Measurements from ENCODE around the gene SLC8B1.

Gene SLC8B1

DNA sequence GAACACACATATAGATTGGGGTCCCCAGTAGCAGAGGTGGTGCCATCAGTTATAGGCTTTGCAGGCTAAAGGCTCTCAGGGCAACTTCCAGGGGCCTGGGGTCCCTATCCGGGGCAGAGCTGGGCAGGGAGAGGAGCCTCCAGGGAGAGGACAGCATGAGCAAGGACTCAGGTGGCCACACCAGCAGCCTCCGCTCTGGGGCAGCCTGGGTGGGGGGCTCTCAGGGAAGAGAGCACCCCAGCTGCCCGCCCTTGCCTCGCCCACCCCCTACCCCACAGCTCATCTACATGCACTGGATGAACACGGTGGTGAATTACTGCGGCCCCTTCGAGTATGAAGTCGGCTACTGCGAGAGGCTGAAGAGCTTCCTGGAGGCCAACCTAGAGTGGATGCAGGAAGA lies 37.5 kb upstream of the SLC8B1 start:
- no peak overlapping the region for H3K27ac ChIP-seq

DNA sequence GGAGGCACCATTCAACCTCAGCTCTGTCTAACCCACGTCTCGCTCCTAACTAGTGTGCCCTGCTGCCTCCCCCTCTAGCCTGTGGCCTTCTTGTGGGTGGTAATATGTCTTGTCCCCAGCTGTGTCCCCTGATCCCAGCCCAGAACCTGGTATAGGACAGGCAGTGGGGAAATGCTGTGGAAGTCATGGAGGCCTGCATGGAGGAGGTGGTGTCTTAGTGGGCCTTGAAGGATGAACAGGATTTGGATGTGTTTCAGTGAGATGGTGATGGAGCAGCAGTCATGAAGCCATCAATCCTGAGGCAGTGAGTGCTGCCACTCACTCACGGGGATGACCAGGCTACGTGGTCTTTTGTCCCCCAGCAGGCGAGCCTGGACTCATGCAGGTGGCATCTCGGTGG lies 36.9 kb upstream of the SLC8B1 start:
- H3K27ac ChIP-seq: no peak overlapping the region
- TF ChIP-seq ZFX (IDR thresholded peaks at IDR 0.05; ENCODE audit: borderline replicate concordance): no peak
- TF ChIP-seq, protein P1, sequence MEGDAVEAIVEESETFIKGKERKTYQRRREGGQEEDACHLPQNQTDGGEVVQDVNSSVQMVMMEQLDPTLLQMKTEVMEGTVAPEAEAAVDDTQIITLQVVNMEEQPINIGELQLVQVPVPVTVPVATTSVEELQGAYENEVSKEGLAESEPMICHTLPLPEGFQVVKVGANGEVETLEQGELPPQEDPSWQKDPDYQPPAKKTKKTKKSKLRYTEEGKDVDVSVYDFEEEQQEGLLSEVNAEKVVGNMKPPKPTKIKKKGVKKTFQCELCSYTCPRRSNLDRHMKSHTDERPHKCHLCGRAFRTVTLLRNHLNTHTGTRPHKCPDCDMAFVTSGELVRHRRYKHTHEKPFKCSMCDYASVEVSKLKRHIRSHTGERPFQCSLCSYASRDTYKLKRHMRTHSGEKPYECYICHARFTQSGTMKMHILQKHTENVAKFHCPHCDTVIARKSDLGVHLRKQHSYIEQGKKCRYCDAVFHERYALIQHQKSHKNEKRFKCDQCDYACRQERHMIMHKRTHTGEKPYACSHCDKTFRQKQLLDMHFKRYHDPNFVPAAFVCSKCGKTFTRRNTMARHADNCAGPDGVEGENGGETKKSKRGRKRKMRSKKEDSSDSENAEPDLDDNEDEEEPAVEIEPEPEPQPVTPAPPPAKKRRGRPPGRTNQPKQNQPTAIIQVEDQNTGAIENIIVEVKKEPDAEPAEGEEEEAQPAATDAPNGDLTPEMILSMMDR (IDR thresholded peaks at IDR 0.05): no peak

More for the DNA sequence above, 37.5 kb upstream of the SLC8B1 start:
- TF ChIP-seq, protein P1 (IDR thresholded peaks at IDR 0.05): no peak
- no peak for TF ChIP-seq ZFX (IDR thresholded peaks at IDR 0.05; ENCODE audit: borderline replicate concordance)

DNA sequence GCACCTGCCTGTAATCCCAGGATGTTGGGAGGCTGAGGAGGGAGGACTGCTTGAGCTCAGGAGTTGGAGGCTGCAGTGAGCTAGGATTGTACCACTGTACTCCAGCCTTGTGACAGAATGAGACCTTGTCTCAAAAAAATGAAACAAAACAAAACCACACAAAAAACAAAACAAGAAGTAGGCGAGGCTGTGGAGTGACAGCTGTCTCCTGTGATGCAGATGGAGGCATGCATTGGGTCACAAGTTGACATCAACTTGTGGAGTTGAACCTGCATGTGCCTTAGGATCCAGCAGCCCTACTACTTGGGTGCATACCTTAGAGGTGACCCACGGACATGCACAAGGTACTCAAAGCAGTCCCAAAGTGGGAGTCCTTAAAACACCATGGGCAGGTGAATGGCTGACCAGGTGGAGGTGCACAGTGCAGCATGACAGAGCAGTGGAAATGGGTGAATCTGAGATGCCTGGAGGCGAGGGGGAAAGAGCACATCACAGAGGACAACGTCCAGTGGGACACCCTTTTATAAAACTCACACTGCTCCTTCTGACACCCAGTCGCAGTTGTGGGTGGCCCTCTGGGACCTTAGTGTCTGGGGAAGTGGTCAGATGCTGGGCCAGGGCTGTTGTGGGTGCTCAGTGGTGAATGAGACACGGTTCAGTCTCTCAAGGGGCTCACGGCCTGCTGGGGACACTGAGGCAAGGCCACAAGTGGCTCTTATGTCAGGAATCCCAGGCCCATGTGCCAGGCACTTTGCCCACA lies 36.2 kb upstream of the SLC8B1 start:
- no peak for TF ChIP-seq ZFX (IDR thresholded peaks at IDR 0.05; ENCODE audit: borderline replicate concordance)
- TF ChIP-seq, protein P1 (IDR thresholded peaks at IDR 0.05): no peak
- H3K27ac ChIP-seq: no peak overlapping the region

DNA sequence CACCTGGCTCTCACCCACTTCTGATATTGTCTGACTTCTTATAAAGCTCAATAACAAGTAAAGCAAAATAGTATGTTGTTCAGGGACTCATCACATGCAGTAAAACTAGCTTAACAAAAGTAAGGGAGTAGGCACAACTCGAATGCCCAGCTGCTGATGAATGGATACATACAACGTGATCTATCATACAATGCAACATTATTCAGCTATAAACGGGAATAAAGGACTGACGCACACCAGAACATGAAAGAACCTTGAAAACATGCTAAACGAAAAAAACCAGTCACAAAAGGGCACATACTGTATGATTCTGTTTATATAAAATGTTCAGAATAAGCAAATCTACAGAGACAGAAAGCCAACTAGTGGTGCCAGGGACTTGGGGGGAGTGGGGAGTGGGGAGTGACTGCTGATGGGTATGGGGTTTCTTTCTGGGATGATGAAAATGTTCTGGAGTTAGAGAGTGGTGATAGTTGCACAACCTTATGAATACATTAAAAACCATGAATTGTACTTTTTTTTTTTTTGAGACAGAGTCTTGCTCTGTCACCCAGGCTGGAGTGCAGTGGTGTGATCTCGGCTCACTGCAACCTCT lies 34.6 kb upstream of the SLC8B1 start:
- no peak overlapping the region for H3K27ac ChIP-seq
- TF ChIP-seq ZFX (IDR thresholded peaks at IDR 0.05; ENCODE audit: borderline replicate concordance): no peak
- TF ChIP-seq, protein P1 (IDR thresholded peaks at IDR 0.05): no peak

DNA sequence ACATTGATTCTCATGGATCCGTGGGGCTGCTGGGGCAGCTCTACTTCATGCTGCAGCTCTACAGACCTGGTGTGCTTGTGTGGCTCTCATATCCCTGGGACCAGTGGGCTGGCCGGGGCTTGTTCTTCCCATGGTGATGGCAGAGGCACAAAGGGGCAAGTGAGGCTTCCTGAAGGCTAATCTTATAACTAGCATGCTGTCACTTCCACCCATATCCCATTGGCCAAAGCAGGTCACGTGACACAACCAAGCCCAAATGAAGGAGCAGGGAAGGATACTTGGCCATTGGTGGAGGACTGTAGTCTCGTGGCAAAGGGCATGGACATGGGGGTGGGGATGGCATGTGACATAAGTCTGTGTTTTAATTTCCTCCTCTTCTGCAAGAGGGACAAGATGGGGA lies 33.4 kb upstream of the SLC8B1 start:
- no peak for TF ChIP-seq ZFX (IDR thresholded peaks at IDR 0.05; ENCODE audit: borderline replicate concordance)
- TF ChIP-seq, protein P1 (IDR thresholded peaks at IDR 0.05): no peak
- no peak overlapping the region for H3K27ac ChIP-seq

DNA sequence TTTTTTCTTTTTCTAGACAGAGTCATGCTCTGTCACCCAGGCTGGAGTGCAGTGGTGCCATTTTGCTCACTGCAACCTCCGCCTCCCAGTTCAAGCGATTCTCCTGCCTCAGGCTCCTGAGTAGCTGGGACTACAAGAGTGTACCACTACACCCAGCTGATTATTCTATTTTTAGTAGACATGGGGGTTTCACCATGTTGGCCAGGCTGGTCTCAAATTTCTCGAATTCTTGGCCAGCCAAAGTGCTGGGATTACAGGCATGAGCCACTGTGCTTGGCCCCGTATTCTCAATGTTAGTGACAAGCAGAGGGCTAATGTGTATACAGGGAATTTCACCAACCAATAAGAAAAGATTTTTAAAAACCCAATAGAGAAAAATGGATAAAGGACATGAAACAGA lies 31.9 kb upstream of the SLC8B1 start:
- no peak overlapping the region for H3K27ac ChIP-seq
- TF ChIP-seq, protein P1 (IDR thresholded peaks at IDR 0.05): no peak
- no peak for TF ChIP-seq ZFX (IDR thresholded peaks at IDR 0.05; ENCODE audit: borderline replicate concordance)
